ENCODE results near the gene RNF151.
A peak's percentile ranks its signal among the peaks of the same experiment; 100 is the strongest.
"Not testable (repeated sequence)": the region's sequence is repeated elsewhere in the genome, so short reads cannot be mapped to it uniquely, and the experiment has no call there.

RNF151 gene

DNA sequence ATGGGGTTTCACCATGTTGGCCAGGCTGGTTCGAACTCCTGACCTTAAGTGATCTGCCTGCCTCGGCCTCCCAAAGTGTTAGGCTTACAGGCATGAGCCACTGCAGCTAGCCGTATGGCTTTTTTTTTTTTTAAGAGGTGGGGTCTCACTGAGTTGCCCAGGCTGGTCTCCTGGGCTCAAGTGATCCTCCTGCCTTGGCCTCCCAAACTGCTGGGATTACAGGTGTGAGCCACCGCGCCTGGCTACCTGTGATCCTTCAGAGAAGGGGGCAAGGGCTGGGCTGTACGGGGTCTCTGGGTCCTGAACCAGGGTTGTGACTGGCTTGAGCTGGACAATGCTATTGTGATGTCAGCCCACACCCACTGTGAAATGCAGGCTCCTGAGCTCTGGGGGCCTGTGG lies at the start of gene RNF151:
Gene RNF151 (plus strand): TSS at position 397 of the 400 bp plus-strand sequence. CDS start 26 bp downstream, outside the sequence.
- DNase-seq = no peak

GRCh38 chr16:1917056-1917664 lies 49.5 kb upstream of the RNF151 start:
- DNase-seq = no peak

DNA sequence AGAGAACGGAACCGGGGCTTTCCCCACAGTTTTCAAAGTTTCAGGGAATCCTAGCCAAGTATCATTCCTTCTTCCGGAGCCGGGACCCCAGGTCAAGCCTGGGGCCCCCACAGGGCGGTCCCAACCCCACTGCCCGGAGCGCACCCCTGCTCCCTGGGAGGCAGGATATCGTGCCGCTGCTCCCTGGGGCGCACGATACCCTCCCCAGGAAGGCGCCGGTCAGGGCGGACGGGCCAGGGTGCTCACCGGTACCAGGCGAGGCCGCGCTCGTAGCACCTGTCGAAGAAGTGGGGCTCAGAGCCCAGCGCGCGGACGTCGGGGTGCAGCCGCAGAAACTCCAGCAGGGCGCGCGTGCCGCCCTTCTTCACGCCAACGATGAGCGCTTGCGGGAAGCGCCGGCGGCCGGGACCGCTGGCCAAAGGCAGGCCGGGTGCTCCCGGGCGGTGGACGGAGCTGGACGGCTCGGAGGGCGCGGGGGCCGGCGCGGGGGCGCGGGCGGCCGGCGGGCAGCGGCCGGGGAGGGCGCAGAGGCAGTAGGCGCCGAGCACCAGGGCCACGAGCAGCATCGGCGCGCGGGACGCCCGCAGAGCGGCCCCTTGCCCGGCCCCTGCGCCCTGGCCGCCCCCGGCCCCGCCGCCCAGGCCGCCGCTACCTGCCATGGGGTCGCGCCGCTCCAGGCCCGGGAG lies 48.8 kb upstream of the RNF151 start:
- DNase-seq = no peak

- DNase-seq = no peak
Measured at GRCh38 chr16:1918351-1919326, 48.0 kb upstream of the RNF151 start, which contains the start of gene HS3ST6. Gene HS3ST6, minus strand, starts transcription at chr16:1918415. Its CDS starts 92 bp downstream, at chr16:1918323.

DNA sequence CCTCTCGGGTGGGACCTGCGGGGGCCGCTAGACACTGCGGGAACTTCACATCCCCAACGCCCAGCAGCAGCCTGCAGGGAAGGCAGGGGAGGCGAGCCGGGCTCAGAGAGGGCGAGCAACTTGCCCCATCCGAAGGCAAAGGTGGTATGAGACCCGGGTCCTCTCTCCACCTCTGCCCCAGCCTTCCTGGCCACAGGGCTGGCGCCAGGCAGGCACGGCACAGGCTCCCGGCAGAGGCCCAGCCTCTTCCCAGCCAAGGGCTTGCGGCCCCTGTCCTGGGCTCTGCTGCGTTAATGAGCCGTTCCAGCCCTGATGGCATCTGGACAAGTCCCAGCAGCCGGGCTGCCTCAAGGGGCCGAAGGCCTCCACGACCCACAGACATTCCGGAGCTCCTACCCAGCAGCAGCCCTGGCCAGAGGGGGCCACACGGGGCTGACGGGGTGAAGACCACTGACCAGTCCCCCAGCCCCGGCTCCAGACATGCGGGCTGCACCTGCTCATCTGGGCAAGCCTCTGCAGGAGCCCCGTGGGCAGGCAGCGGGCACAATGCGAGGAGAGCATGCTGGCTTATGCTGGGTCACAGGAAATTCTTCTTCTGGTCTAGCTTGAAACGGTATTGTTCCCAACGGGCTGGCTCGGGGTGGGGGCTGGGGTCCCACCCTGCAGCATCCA lies 47.2 kb upstream of the RNF151 start:
- no peak for DNase-seq

DNA sequence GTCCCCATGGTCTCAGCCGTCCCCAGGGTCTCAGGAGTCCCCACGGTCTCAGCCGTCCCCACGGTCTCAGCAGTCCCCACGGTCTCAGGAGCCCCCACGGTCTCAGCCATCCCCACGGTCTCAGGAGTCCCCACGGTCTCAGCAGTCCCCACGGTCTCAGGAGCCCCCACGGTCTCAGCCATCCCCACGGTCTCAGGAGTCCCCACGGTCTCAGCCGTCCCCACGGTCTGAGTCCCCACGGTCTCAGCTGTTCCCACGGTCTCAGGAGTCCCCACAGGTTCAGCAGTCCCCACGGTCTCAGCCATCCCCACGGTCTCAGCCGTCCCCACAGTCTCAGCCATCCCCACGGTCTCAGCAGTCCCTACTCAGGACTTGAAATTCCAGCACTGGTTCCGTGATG lies 46.5 kb upstream of the RNF151 start:
- DNase-seq = not testable (repeated sequence)

DNA sequence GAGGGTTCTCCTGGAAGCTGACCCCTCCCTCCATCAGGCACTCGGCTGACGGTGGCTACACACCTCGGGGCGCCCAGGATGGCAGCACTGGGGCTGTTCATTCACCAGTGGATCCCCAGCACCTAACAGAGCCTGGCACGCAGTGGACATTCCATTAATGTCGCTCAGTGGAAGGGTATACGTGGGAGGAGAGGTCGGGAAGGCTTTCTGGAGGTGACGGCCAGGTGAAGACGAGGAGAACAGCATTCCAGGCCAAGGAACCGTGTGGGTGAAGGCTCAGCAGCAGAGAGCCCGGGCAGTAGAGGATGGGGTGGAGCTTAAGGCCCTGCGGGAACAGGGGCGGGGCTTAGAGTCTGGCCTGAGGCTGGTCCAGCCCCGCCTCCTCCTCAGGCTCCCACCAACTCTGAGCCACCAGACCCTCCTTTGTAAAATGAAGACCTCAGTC lies 45.9 kb upstream of the RNF151 start:
- DNase-seq = peak; percentile 10

GRCh38 chr16:1922357-1922756 lies 44.3 kb upstream of the RNF151 start:
- DNase-seq = no peak

- DNase-seq = peak; percentile 15
Measured at GRCh38 chr16:1923299-1924034, 43.2 kb upstream of the RNF151 start.

DNA sequence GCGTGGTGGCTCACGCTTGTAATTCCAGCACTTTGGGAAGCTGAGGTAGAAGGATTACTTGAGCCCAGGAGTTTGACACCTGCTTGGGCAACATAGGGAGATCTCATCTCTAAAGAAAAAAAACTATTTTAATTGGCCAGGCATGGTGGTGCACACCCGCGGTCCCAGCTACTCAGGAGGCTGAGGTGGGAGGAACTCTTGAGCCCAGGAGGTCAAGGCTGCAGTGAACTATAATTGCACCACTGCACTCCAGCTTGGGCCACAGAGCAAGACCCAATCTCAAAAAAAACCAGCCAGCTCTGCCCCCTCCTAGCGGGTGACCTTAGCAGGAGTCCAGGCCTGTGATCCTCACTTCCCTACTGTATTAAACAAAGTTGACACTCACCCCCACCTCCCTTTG lies 42.6 kb upstream of the RNF151 start:
- no peak for DNase-seq

GRCh38 chr16:1926271-1926670 lies 40.4 kb upstream of the RNF151 start:
- no peak for DNase-seq

DNA sequence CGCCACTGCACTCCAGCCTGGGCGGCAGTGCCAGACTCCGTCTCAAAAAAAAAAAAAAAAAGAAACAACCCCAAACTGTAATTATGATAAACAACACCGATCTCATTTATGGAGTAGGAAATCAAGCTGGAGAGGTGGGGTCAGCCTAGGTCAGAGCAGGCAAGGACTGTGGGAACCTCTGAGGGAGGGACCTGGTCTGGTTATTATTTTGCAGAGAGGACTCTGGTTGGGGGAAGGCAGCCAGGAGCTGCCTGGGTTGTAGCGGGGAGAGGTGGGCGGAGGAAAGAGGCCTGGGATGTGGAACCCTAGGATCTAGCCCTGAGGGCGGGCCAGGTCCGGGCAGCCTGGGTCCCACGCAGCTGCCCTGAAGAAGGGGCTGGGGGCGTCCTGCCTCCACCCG lies 37.6 kb upstream of the RNF151 start:
- peak; percentile 9 for DNase-seq

- peak; percentile 85 for DNase-seq
Measured at GRCh38 chr16:1929578-1930337, 36.9 kb upstream of the RNF151 start.

DNA sequence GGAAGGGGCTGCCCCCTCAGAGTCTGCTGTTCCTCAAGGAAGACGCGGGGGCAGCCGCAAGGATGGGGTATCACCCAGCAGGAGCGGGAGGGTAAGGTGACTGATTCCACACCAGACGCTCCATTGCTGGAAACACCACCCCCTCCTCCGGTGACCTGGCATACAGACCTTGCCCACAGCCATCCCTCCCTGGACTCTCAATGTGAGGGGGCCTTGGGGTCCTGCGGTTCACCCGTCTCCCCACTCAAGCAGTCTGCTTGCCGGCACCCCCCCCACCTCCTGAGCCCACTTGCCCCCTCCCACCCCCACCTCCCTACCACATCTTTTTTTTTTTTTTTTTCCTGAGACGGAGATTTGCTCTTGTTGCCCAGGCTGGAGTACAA lies 36.3 kb upstream of the RNF151 start:
- no peak for DNase-seq

- no peak for DNase-seq
Measured at GRCh38 chr16:1932050-1933028, 34.3 kb upstream of the RNF151 start.

GRCh38 chr16:1933097-1933661 lies 33.5 kb upstream of the RNF151 start:
- DNase-seq = no peak

DNA sequence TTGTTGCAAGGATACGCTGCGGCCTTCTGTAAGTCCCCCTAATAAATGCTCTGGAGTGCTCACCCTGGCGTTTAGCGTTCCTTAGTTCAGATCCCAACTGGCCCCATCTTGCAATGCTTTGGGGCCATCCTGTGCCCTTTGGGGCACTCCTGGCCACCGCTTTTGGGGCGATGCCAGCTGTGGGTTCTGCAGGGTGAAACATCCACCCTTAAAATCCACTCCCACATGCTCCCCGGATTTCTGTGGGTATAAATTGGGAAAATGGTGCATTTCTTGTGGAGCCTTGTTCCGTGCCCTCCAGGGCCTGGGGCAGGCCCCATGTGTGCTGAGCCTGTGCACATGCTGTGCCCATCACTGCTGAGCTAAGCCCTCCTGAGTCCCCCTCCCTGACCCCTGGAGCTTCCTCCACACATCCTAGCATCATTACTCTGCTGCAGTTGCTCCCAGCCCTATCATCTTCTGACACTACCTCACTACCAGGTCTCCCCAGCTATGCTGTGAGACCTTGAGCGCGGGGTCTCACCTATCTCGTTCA lies 29.6 kb upstream of the RNF151 start:
- DNase-seq = no peak

DNA sequence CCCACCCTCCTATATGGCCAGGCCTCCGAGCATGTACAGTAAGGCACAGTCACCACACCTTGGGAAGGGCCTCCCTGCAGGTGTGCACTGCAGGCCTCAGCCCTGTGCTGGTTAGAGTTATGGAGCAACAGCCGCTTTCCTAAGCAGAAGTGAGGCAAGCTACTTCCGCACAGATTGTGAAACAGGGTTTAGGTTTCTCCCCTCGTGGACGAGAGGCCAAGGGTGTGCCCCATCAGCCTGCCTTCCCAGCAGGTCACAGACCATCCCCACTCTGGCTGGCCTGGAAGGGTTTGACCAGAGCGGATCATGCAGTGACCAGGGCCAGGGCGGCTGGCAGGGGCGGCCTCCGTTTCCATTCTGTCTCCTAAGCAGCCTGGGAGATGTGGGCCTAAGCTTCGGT lies 28.3 kb upstream of the RNF151 start:
- peak; percentile 88 for DNase-seq

- DNase-seq = no peak
Measured at GRCh38 chr16:1938910-1939309, 27.7 kb upstream of the RNF151 start.
